ENCODE data around the gene LARP4B.

LARP4B gene

DNA sequence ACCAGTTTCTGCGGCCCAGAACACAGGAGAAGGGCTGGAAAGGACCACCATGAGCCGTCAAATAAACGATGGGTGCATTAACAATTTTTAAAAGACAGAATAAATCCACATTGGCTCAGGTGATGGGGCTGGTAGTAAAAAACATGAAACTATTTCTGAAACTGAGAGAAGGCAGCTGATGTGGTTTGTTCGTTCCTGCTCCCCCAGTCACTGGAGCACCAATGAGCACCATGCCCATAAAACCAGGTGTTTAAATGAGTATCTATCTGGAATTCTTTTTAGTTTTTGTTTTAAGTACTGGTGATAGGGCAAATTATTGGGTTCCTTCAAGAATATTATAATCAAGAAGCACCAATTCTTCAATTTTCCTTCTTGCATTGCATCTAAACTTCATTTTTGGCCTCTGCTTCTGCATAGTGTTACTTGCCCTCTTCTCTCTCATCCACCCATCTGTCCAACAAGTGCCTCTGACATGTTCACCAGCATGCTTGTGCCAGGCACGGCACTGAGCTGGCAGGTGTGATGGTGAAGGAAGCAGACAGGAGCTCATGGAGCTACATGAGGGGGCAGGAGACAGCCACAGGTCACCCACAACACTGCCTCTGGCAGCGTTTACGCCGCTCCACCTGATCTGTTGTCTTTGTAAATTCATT, 65.5 kb downstream of the LARP4B start:
- ATAC-seq, result no peak

DNA sequence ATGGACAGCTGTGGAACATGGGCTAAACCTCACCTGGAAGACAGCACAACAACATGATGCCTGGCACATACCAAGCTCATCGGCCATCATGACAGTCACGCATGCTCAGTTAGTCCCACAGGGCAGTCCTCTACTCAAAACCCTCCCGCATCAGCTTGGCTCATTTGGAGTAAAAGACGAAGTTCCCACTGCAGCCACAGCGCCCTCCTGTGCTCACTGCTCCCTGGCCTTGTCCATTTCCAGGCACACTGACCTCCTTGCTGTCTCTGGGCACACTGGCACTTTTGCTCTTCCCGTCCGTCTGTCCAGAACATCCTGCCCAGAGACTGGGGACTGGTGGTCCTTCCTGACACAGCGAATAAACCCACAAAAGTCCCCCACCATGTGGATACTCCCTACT, 66.2 kb downstream of the LARP4B start:
- ATAC-seq, result no peak

DNA sequence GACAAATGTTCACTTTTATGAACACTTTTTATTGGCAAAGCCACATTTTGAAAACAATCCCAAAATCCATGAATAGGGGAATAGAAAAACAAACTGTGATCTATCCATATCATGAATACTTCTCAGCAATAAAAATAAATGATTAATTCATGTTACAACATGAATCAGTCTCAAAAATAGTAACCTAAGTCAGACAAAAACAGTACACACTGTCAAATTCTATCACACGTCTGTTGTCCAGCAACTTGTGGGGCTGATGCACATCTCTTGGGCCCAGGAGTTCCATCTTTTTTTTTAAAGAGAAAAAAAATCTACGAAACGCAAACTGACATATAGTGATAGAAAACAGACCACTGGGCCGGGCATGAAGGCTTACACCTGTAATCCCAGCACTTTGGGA, 71.0 kb downstream of the LARP4B start:
- no peak for ATAC-seq

DNA sequence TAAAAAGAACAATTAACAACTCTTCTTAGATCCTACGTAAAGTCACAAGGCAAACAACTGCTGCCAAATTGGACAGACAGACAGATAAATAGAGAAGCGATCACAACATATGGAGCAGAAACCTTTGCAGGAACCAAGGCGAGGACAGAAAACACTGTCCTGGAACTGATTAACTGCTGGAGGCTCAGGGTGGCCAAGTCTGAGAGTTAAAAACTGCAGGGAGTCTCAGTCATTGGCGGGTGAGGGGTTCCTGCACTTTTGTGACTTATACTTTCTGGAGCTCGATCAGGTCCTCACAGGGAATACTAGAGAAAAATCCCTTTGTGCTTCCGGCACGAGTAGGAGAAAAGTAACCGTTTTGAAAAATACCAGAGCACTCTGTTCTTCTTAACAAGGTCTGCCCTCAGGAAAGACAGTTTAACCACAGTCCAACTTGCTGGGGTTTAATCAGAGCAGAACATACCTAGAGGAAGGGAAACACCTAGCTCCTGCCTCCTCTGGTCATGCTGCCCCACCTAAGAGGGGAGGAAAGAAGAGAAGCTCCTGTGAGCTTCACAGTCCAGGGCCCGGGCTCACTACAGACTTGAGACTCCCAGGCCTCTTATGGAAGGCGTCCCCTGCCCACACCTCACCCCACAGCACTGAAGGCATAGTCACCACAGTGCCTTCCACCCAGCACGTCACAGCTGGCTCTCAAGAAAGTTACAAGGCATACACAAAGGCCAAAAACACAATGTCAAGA, 74.9 kb downstream of the LARP4B start:
- ATAC-seq, result no peak

DNA sequence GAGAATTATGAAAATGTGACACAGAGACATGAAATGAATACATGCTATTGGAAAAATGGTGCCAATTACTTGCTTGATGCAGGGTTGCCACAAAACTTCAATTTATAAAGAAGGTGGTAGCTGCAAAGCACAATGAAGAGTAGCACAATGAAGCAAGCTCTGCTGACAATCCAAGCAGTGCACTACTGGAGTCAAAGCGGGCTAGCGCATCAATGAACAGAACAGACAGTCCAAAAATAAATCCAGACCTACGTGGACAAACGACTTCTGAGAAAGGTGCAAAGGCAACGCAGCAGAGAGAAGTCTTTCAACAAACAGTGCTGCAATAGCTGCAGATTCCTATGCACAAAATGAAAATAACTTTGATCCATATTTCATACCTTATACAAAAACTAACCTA, 75.8 kb downstream of the LARP4B start:
- no peak for ATAC-seq

DNA sequence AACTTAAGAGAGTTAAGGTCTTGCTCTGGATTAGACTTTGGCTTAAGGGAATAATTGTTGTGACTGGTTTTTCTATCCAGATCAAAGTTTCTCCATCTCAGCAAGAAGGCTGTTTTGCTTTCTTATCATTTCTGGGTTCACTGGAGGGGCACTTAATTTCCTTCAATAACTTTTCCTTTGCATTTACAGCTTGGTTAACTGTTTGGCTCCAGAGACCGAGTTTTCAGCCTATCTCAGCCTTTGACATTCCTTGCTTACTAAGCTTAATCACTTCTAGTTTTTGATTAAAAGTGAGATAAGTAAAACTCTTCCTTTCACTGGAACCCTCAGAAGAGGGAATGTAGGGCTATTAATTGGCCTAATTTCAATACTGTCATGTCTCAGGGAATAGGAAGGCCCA, 76.4 kb downstream of the LARP4B start:
- ATAC-seq, result no peak

DNA sequence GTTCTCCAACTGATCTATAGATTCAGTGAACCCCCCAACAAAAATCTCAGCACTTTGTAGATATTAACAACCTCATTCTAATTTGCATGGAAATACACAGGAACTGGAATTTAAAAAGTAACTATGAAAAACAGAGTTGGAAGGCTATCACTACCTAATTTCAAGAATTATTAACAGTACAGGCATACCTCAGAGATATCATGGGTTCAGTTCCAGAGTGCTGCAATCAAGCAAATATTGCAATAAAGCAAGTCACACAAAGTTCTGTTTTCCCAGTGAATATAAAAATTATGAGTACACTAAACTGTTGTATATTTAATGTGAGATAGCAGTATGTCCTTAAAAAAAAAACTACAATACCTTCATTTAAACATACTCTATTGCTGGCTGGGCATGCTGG, 78.5 kb downstream of the LARP4B start:
- ATAC-seq, result no peak

DNA sequence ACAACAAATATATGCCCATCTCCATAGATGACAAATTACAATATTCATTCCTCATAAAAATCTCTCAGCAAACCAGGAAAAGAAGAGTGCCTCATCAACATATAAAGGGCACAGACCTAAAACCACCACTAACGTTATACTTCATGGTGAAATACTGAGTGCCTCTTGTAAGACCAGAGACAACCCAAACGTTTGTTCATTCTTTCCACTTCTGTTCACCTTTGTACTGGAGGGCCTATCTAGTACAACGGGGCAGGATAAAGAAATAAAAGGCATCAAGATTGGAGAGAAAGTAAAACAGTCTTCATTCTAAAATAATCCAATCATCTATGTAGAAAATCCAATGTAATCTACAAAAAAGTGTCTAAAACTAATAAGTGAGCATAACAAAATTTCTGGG, 79.1 kb downstream of the LARP4B start:
- ATAC-seq, result no peak

DNA sequence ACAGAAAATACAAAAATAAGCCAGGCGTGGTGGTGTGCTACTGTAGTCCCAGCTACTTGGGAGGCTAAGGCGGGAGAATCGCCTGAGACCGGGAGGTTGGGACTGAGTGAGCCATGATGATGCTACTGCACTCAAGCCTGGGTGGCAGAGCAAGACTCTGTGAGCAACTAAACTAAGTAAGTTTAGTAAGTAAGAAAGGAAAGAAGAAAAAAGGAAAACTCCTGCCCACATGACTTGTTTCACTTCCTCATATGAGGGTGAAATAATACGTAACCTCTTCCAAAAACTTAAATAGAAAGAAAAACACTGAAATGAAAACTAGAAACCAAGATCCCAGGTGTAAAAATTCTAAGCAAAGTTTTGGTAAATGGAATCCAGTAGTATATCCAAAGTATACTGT, 79.6 kb downstream of the LARP4B start:
- peak in 1 of 2 donors; percentile 45 for ATAC-seq

DNA sequence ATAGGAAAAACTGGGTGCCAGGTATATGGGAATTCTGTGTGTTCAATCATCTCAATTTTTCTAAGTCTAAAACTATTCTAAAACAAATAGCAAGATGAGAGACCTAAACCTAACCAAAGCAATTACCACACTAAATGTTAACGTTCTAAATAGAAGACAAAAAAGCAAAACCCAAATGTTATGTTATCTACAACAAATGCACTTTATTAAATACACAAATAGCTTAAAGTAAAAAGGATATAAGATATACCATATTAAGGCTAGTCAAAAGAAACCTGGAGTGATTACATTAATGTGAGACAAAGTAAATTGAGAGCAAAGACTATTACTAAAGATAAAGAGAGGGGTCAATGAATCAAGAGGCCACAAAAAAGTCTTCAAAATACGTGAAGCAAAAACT, 81.4 kb downstream of the LARP4B start:
- no peak for ATAC-seq

DNA sequence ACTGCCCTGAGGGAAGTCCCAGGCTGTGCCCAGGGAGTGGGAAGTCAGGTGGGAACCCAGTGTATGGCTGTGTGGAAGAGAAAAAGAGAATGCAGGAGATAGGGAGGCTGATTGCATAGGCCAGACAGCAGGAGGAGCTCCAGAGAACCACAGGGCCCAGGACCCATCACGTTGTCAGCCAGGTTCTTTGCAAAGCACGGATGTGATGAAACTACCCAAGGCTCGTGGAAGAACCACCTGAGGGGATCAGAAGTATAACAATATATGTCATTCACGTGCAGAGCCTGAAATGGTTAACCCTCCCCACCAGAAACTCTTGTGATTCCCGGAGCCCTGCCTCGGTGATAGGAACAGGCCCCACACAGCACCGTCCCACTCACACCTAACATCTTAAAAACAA, 83.6 kb downstream of the LARP4B start:
- no peak for ATAC-seq

DNA sequence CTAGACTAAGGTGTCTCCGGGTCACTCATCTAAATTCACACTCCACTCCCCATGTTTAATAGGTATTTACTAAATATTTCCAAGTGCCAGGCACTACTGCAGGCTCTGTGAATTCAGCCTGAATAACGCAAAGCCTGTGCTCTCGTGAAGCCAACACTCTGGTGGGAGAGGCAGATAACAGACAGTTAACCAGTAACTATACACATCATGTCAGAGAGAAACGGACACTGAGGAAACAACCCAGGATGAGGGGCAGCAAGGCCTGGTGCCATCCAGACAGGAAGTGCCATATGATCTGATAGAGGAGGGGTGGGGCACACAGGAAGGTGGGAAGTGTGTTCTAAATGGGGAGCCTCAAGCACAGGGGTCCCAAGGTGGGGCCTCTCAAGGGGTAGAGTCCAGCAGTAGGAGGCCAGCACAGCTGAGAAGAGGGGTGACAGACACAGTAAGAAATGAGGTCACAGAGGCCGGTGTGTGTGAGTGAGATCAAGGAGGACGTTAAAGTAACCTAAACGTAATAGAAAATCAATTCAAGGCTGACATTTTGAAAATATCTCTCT, 85.3 kb downstream of the LARP4B start:
- no peak for ATAC-seq

DNA sequence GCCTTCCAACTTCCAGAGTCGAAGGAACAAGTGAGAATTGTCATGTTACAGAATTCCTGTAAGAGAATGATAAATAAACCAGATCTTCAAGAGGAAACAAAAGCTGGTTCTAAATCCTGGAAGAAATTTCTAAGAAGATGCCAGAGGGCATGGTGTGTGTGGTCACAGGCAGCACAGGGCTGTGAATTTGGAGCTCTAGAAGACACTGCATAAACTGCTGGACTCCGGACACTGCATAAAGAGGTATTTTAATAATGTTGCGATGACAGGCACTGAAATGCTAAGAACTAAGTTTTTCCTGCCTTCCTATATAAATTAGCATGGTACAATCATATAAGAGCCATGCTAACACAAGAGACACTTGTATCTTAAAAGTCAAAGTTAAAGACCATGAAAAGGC, 86.0 kb downstream of the LARP4B start:
- no peak for ATAC-seq

DNA sequence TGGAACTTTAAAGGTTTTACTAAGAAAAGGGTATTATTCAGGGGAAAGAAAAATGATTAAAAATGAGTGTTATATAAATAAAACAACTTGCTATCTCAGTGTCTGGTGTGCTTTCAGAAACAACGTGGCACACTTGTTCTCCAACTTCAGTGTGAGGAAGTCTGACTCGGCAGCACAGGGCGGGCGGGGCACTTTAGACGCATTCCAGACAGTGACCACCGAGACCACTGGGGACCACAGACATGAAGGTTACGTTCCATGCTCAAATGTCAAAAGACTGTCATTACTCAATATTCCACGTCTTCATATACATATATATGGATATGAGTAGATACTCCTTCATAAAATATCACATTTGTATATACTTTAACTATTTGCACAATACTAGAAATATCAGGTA, 87.0 kb downstream of the LARP4B start:
- ATAC-seq, result no peak

DNA sequence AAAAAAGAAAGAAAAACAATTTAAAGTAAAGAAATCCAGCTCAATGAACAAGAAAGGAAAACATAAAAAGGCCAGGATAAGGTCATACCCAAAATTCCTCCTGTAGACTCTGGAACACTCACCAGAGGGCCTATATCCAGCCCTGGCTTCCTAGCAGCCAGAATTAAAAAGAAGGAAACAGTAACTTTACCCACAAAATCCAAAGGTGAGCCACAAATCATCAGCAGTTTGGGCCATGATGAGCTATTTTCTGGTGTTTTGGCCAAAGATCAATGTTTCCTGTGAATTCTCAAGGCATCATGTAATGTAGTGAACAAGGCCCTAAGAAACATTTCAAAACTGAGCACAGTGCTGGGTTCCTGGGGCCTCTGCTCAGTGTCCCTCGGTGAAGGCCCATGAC, 87.8 kb downstream of the LARP4B start:
- ATAC-seq, result no peak

DNA sequence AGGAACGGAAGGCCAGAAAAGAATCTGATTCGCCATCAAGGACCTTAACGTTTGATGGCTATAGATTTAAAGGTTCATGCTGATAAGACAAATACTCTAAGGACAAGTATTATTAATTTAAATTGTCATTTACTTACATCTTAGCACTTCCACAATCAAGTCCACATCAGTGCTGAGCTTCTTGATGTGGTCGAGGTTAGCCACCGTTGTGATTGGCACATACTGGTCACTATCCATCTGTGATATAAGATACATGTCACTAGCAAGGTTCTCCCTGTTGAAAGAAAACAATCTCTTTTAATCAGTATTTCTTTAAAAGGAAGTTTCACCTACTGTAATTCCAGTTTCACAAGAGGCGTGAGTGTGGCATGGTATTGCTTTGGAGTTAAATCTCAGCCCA, 88.7 kb downstream of the LARP4B start:
- ATAC-seq, result no peak

DNA sequence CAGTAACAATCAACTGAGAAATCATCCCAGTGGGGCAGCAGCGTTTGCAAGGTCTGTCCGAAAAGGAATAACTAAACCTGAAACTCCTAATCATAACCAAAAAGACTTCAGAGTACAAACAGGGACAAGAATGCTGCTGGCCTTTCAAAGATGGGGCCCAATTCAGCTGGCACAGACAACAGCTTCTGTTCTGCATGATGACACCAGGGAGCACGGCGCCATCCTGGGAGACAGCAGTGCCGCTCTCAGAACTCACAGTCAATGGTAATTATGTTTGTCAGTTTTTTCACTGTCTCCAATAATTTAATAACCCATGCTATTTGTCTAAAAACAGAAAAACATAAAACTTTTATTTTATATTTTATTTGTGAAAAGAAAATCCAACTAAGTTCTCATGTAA, 90.0 kb downstream of the LARP4B start:
- ATAC-seq, result no peak

DNA sequence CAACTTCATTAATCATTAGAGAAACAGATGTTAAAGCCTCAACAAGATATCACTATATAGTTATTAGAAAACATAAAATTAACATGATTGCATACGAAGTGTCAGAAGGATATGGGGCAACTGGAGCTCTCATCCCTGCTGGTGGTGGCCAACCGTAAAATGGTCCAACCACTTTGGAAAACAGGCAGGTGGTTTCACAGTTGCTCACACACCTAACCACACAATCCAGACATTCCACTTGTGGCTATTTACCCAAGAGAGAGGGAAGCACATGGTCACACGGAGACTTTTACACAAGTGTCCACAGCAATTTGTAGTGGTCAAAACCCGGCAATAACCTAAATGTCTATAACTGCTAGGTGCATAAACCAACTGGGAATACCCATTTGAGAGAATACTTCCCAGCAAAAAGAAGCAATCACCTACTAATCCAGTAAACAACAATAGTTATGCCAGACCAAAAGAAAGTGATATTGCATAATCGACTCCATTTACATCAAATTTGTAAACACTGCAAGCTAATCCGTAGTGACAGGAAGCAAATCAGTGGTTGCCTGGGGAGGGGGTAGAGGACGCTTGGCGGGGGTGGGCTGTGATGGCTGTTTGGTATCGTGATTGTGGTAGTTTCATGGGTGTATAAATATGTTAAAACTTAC, 91.8 kb downstream of the LARP4B start:
- no peak for ATAC-seq

DNA sequence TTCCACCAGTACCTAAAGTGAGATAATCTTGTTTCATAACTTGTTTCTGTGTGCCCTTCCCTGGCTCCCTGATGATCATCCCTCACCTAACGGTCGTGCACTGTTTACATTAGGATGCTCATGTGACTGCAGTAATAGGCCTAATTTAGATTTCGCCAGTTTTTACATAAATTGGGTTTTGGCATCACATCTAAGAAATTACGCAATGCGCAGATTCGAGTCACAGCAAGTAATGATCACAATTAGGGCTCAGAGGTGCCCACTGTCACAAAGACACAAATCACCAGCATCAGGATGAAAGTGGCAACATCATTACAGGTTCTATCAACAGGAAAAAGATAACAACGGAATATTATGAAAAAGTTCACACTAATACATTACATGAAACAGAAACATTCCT, 94.7 kb downstream of the LARP4B start:
- no peak for ATAC-seq

DNA sequence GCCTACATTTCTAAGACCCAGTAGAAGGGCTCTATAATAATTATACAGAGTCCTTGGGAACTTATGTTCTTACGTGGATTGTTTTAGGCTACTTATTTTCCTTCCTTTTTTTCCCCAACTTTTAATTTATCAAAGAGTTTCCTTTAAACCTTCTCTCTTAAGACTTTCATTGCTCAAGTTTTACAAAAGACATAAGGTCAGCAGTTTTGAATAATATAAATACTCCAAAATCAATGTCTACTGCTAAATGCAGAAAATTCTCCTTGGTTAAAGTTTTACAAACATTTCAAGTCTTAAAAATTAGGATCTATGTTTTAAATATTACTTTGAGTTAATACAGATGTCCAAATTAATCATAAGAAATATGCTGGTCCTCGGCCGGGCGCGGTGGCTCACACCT, 97.0 kb downstream of the LARP4B start:
- no peak for ATAC-seq

DNA sequence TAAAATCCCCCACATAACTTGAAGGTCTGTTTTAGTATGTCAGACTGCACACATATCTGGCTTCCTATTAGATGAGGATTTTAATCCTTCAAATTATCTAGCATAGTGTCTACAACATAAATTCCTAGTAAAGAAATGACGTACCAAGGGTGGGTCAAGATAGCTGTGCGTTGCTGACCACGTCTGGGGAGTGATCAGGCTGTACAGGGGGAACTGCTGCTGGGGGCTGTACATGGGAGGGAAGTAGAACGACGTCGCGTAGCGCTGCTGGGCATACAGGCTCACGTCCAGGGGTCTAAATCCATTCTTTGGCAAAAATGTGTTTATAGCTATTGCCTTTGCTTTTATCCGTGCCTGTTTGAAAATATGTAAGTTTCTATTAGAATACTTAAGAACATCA, 102.3 kb downstream of the LARP4B start:
- ATAC-seq, result no peak

DNA sequence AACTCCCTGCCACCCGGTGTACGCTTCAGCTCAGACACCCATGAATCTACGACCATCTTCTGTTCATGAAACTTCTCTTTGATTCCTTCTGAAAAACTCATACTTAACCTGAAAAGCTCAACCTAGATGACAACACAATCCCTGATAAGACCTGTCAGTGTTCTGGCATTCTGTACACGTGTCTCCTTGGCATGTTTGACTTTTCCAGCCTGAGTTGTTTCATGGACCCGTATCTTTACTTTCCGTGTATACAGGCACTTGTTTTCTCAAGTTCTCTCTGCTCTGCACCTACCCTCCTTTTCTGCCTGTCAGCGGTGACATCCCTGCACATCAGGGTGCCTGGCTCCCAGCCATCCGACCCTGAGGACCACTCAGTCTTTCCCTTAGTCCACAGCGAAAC, 103.3 kb downstream of the LARP4B start:
- no peak for ATAC-seq

DNA sequence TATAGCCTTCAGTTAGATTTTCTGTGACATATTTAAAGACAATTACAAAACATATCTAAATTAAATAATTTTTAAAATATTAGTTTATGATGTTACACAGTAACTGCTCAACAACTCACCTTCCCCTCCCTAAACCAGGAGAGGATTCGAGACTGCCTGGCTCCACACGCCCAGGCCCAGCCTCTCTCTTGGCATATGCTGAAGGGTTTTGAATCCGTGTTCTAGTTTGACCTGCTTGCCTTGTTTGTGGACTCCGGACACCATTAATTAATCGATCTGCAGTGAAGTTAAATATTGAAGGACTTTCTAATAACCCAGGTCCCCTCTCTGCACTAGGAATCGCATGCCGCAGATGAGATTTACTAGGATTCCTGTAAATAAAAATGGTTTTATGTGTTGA, 106.6 kb downstream of the LARP4B start:
- no peak for ATAC-seq

DNA sequence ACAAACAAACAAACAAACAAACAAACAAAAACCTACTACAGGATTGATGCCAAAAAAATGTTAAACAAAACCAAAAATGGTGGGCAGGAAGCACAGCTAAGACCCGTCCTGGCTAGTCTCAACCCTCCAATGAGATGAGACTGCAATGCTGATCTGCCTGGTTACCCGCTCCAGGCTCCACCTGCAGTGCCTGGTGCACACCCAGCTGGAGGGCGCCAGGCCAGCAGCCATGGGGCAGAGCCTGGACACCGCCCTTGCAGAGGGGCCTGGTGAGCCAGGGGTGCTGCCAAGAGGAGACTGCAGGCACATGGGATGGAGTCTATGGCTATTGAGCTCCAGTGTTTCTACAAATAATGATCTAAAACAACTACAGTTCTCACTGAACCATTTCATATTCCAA, 107.0 kb downstream of the LARP4B start:
- no peak for ATAC-seq

Data from activated CD4-positive, CD25-positive, alpha-beta regulatory T cell treated with anti-CD3 and anti-CD28 coated beads, Interleukin-2, amount 50 U/mL, for 24 hours (primary cell).